ENCODE data around the gene KHDRBS2.

- TF ChIP-seq POLR2AphosphoS5 (IDR thresholded peaks at IDR 0.05; ENCODE audit: borderline replicate concordance, low read depth, low read length) (no peak), EZH2 (IDR thresholded peaks at IDR 0.05) (no peak), FOXP2 (optimal IDR thresholded peaks at IDR 0.05; ENCODE audit: control extremely low read depth, extremely low read length, insufficient read depth) (no peak)
Measured at GRCh38 chr6:61894536-61894935, 391.5 kb downstream of the KHDRBS2 start.

Measured in SK-N-MC (cell line).